ENCODE results near the gene AK5.

GRCh38 chr1:77430966-77431690 is 149.3 kb downstream of the AK5 start:
- TF ChIP-seq CTCF (IDR thresholded peaks at IDR 0.05) (no peak), POLR2A (IDR thresholded peaks at IDR 0.05) (no peak), POLR2AphosphoS5 (IDR thresholded peaks at IDR 0.05) (no peak)

All from prostate gland (tissue), 2 donors.